Endothelial cell of umbilical vein (primary cell): ENCODE measurements around the gene AMN. TPM values are rescaled to one million over a fixed set of nuclear protein-coding genes. Genes with fewer than 3 reads are reported as not detected.

Source experiments
- BruUV-seq: library from RNA; stranded (reverse); fragments of 400-500 nt; replicated peaks from 2 replicates; lab custom pipeline; 2021; lab: Mats Ljungman, UMichigan
- CTCF ChIA-PET: fragments of 300-600, 350-600 bp; sonication (Branson Sonifier 250); formaldehyde crosslinking; loops from one replicate; lab custom pipeline; 2021; ENCODE audit warnings: antibody characterized with exemption, inconsistent platforms; lab: Charles Lee
- POLR2A ChIA-PET: fragments of 300-600, 350-600 bp; sonication (Branson Sonifier 250); formaldehyde crosslinking; loops from one replicate; lab custom pipeline; 2021; ENCODE audit warnings: antibody characterized with exemption, inconsistent platforms; lab: Charles Lee
- DNase-seq: peaks from one replicate; pipeline ENCODE4 v3.0.0-alpha.2; 2011; ENCODE audit warnings: low read depth, low spot score
- FAIRE-seq: peaks from 2 replicates; lab custom pipeline; 2011; peaks lifted over from hg19 to GRCh38; lab: Jason Lieb, UNC
- H2AFZ ChIP-seq: 2 replicates; pipeline ENCODE4 v1.6.0; 2012; ENCODE audit warnings: low read depth, low read length, control low read depth, inconsistent platforms
- H3K27ac ChIP-seq: 2 replicates; pipeline ENCODE4 v1.5.1; 2011; ENCODE audit warnings: low read depth, mild to moderate bottlenecking, control low read depth, low read length, moderate library complexity; ENCODE audit not compliant: insufficient read depth
- H3K27me3 ChIP-seq, 2 experiments: 2 replicates each; pipeline versions ENCODE4 v1.6.0 to v1.6.1; 2011; ENCODE audit warnings: low read length in 2 of 2, mixed read lengths in 1 of 2; ENCODE audit not compliant: control insufficient read depth in 2 of 2, insufficient read depth in 2 of 2
- H3K36me3 ChIP-seq, 2 experiments: 2 replicates in 1 of 2; 3 replicates in 1 of 2; pipeline ENCODE4 v1.5.1; 2011; ENCODE audit warnings: low read length in 2 of 2, mild to moderate bottlenecking in 1 of 2, moderate library complexity in 1 of 2; ENCODE audit not compliant: control insufficient read depth in 2 of 2, insufficient read depth in 2 of 2; ENCODE audit errors: extremely low read depth in 1 of 2
- H3K4me1 ChIP-seq: 3 replicates; pipeline ENCODE4 v1.5.1; 2011; ENCODE audit warnings: mild to moderate bottlenecking, low read length; ENCODE audit not compliant: control insufficient read depth, insufficient read depth; ENCODE audit errors: extremely low read depth
- H3K4me2 ChIP-seq: 2 replicates; pipeline ENCODE4 v1.6.1; 2011; ENCODE audit warnings: low read length, control low read depth, mixed read lengths; ENCODE audit not compliant: insufficient read depth
- H3K4me3 ChIP-seq, 3 experiments: fragments of 200-600 bp in 1 of 3; sonication (generic), shearing (Covaris generic) in 1 of 3; replicated peaks in 1 of 3; 2 replicates each; pipeline ENCODE4 v1.5.1; 2011 to 2016; ENCODE audit warnings: control low read depth in 3 of 3, low read length in 3 of 3, mild to moderate bottlenecking in 2 of 3, inconsistent platforms in 1 of 3, low read depth in 1 of 3, moderate library complexity in 1 of 3; ENCODE audit not compliant: insufficient read depth in 1 of 3
- H3K79me2 ChIP-seq: 2 replicates; pipeline ENCODE4 v1.6.0; 2012; ENCODE audit warnings: low read length, inconsistent platforms; ENCODE audit not compliant: control insufficient read depth, insufficient read depth
- H3K9ac ChIP-seq: replicated peaks from 2 replicates; pipeline ENCODE3; 2011; ENCODE audit warnings: low read length, control low read depth; ENCODE audit not compliant: insufficient read depth; ENCODE audit errors: extremely low read depth
- H3K9me1 ChIP-seq: replicated peaks from 3 replicates; pipeline ENCODE4 v1.6.0; 2011; ENCODE audit warnings: mild to moderate bottlenecking, low read length; ENCODE audit not compliant: control insufficient read depth, insufficient read depth; ENCODE audit errors: extremely low read depth
- H3K9me3 ChIP-seq: replicated peaks from 2 replicates; pipeline ENCODE4 v1.5.1; 2012; ENCODE audit warnings: low read length, inconsistent platforms; ENCODE audit not compliant: control insufficient read depth, insufficient read depth
- H4K20me1 ChIP-seq: replicated peaks from 2 replicates; pipeline ENCODE3; 2011; ENCODE audit warnings: mild to moderate bottlenecking, low read length; ENCODE audit not compliant: control insufficient read depth, insufficient read depth; ENCODE audit errors: extremely low read depth
- CTCF ChIP-seq, 2 donors: IDR thresholded peaks; 1 replicate in 1 of 2; 2 replicates in 1 of 2; pipeline ENCODE4 v1.5.1; 2011; ENCODE audit warnings: low read length in 2 of 2, mild to moderate bottlenecking in 2 of 2, moderate library complexity in 2 of 2, control low read depth in 1 of 2, inconsistent platforms in 1 of 2, low read depth in 1 of 2; ENCODE audit not compliant: insufficient read depth in 1 of 2; ENCODE audit errors: extremely low read depth in 1 of 2
- EZH2 ChIP-seq: IDR thresholded peaks from 2 replicates; pipeline ENCODE4 v1.6.1; 2012; ENCODE audit warnings: borderline replicate concordance, low read depth, mild to moderate bottlenecking, moderate library complexity, low read length, inconsistent platforms; ENCODE audit not compliant: severe bottlenecking
- FOS ChIP-seq: IDR thresholded peaks from 2 replicates; pipeline ENCODE4 v1.6.1; 2011; ENCODE audit warnings: mild to moderate bottlenecking, low read length, moderate library complexity, borderline replicate concordance; ENCODE audit not compliant: insufficient read depth
- GATA2 ChIP-seq: IDR thresholded peaks from 2 replicates; pipeline ENCODE4 v1.7.0; 2011; ENCODE audit warnings: low read depth, mild to moderate bottlenecking, moderate library complexity, mixed read lengths, low read length; ENCODE audit not compliant: insufficient read length, insufficient read depth
- JUN ChIP-seq: IDR thresholded peaks from 2 replicates; pipeline ENCODE4 v1.6.1; 2011; ENCODE audit warnings: borderline replicate concordance, low read depth; ENCODE audit not compliant: insufficient read length, insufficient read depth
- MAX ChIP-seq: IDR thresholded peaks from 2 replicates; pipeline ENCODE4 v1.6.1; 2011; ENCODE audit not compliant: insufficient read depth, insufficient read length
- MYC ChIP-seq: IDR thresholded peaks from one replicate; pipeline ENCODE4 v1.6.1; 2011; ENCODE audit warnings: mild to moderate bottlenecking, low read depth, low read length
- POLR2A ChIP-seq: IDR thresholded peaks from 2 replicates; pipeline ENCODE4 v1.6.1; 2012; ENCODE audit warnings: low read depth, mild to moderate bottlenecking, control low read depth, low read length
- POLR2AphosphoS5 ChIP-seq: IDR thresholded peaks from 2 replicates; pipeline ENCODE4 v1.6.1; 2012; ENCODE audit warnings: low read depth, mild to moderate bottlenecking, control low read depth, low read length, moderate library complexity; ENCODE audit not compliant: insufficient read depth
- dilution Hi-C: fragments of 300-500 bp; cut with MboI; formaldehyde crosslinking; loops from one replicate; pipeline ENCODE4 v1.15.0; 2019; ENCODE audit warnings: low sequenced_read_pairs; ENCODE audit not compliant: extremely low pct_ligation_motif_present
- intact Hi-C: fragments of 100-400 bp; cut with micrococcal nuclease; formaldehyde crosslinking; loops from one replicate; pipeline ENCODE4 v1.10.0; 2022
- polyA plus RNA-seq, 4 experiments: library from polyadenylated mRNA; depleted of rRNA in 3 of 4; stranded (reverse) in 3 of 4; unstranded in 1 of 4; fragments of >200 nt; gene quantifications; 2 replicates each; pipeline versions ENCODE4 v1.2.1 to v1.2.3, GENCODE V29; 2011 to 2012; ENCODE audit warnings: missing spikeins in 1 of 4
- total RNA-seq: library from RNA; stranded (reverse); gene quantifications from 2 replicates; pipeline ENCODE4 v1.2.3, GENCODE V29; 2021

Gene AMN
- total and polyA plus RNA-seq, 2 donors (not counting 3 experiments of a cell fraction or from before 2014, with no cell fraction given): 0.03 TPM; not detected in 1

- H3K27ac ChIP-seq: no peak overlapping the region
- no peaks in the 10 kb centered on the region for H3K27me3 ChIP-seq
- CTCF ChIA-PET: interaction anchor here (0.7 to 2.9 kb wide), 4 partner anchors 8 to 222 kb away, joined by 3 to 47 read pairs (median 12); no protein-coding TSS in a partner anchor
- no peaks in the 10 kb centered on the region for H3K79me2 ChIP-seq
- POLR2A ChIA-PET: no interaction called here
- dilution Hi-C loops (no loop called here), intact Hi-C loops (loop anchor here (2.0 kb wide), 2 partner anchors 322 to 478 kb away; no protein-coding TSS in a partner anchor)
- no peak overlapping the region for H2AFZ ChIP-seq
- H3K4me1 ChIP-seq: no peaks in the 10 kb centered on the region
- H3K4me2 ChIP-seq: no peak overlapping the region
- H3K9me1 ChIP-seq: no peaks in the 10 kb centered on the region
- no peak overlapping the region for H3K4me3 ChIP-seq
- DNase-seq: no peak
- no peaks in the 10 kb centered on the region for H3K9me3 ChIP-seq
- H3K9ac ChIP-seq: no peak overlapping the region
- H4K20me1 ChIP-seq: no peaks in the 10 kb centered on the region
- H3K36me3 ChIP-seq: no peaks in the 10 kb centered on the region
- TF ChIP-seq POLR2AphosphoS5 (no peak), MYC (no peak), CTCF (IDR thresholded peaks at IDR 0.05; ENCODE audit: extremely low read depth in 1 of 2, insufficient read depth in 1 of 2, low read depth in 1 of 2, low read length in 2 of 2) (no peak), POLR2A (no peak), EZH2 (no peak), JUN (no peak), FOS (no peak), MAX (no peak), GATA2 (no peak)
- no TSS peak for BruUV-seq
- no peak for FAIRE-seq
These were observed 6.0 kb upstream of the AMN start for GRCh38 chr14:102916347-102917055.
